ENCODE results near the gene OR52M1.

GRCh38 chr11:4511282-4512245 is 33.4 kb upstream of the OR52M1 start:
- no peak for TF ChIP-seq CTCF (conservative IDR thresholded peaks at IDR 0.05 in 1 of 2, IDR thresholded peaks at IDR 0.05 in 1 of 2; ENCODE audit: extremely low read depth in 1 of 2, insufficient read depth in 1 of 2, low read depth in 1 of 2, low read length in 2 of 2)
- TF ChIP-seq EZH2 (IDR thresholded peaks at IDR 0.05; ENCODE audit: borderline replicate concordance, low read length) = no peak
